SK-N-SH (cell line): ENCODE measurements around the gene DNASE1L3. TPM values are rescaled to one million over a fixed set of nuclear protein-coding genes. Genes with fewer than 3 reads are reported as not detected.

Experiments
- CTCF ChIA-PET: fragments of 300-600, 350-600 bp; formaldehyde crosslinking; extraction: SDS; loops from one replicate; lab custom pipeline; 2021; lab: Yijun Ruan, JAX
- POLR2A ChIA-PET: fragments of 350-600 bp; sonication (Branson Sonifier 250); formaldehyde crosslinking; extraction: SDS; loops from one replicate; lab custom pipeline; 2020; ENCODE audit warnings: antibody characterized with exemption, inconsistent platforms; lab: Yijun Ruan, JAX
- DNase-seq: peaks from one replicate; pipeline ENCODE4 v3.0.0; 2012
- H2AFZ ChIP-seq: fragments of 200-600 bp; sonication (generic); 2 replicates; pipeline ENCODE4 v1.8.1; 2016; ENCODE audit warnings: antibody characterized with exemption, mild to moderate bottlenecking, low read depth
- H3F3A ChIP-seq: fragments of 200-600 bp; sonication (generic); replicated peaks from 2 replicates; pipeline ENCODE3; 2016; ENCODE audit warnings: antibody characterized with exemption, mild to moderate bottlenecking; ENCODE audit not compliant: insufficient read depth
- H3K27ac ChIP-seq, 2 experiments: fragments of 200-500 bp in 1 of 2; fragments of 200-600 bp in 1 of 2; sonication (Bioruptor generic) in 1 of 2; sonication (generic), shearing (Covaris generic) in 1 of 2; 2 replicates each; pipeline versions ENCODE4 v1.5.1 to v1.6.1; 2014 to 2016; ENCODE audit warnings: low read depth in 2 of 2, inconsistent platforms in 1 of 2, low read length in 1 of 2, mild to moderate bottlenecking in 1 of 2, mixed read lengths in 1 of 2
- H3K27me3 ChIP-seq: fragments of 200-600 bp; sonication (generic), shearing (Covaris generic); 2 replicates; pipeline ENCODE4 v1.6.1; 2016; ENCODE audit warnings: mixed run types; ENCODE audit not compliant: insufficient read depth
- H3K36me3 ChIP-seq, 2 experiments: fragments of 200-500 bp in 1 of 2; fragments of 200-600 bp in 1 of 2; sonication (Bioruptor generic) in 1 of 2; sonication (generic) in 1 of 2; replicated peaks in 1 of 2; 2 replicates each; pipeline versions ENCODE3 to v1.5.1; 2014 to 2016; ENCODE audit warnings: low read length in 1 of 2, mild to moderate bottlenecking in 1 of 2; ENCODE audit not compliant: insufficient read depth in 2 of 2, control insufficient read depth in 1 of 2
- H3K4me1 ChIP-seq, 2 experiments: fragments of 200-500 bp in 1 of 2; fragments of 200-600 bp in 1 of 2; sonication (Bioruptor generic) in 1 of 2; sonication (generic), shearing (Covaris generic) in 1 of 2; 2 replicates each; pipeline versions ENCODE4 v1.5.1 to v1.6.1; 2014 to 2016; ENCODE audit warnings: low read depth in 1 of 2, low read length in 1 of 2, mixed run types in 1 of 2; ENCODE audit not compliant: insufficient read depth in 2 of 2, control insufficient read depth in 1 of 2
- H3K4me2 ChIP-seq: fragments of 200-600 bp; sonication (generic), shearing (Covaris generic); 2 replicates; pipeline ENCODE4 v1.6.1; 2017; ENCODE audit warnings: mixed run types
- H3K4me3 ChIP-seq, 2 experiments: fragments of 200-500 bp in 1 of 2; fragments of 200-600 bp in 1 of 2; sonication (Bioruptor generic) in 1 of 2; sonication (generic), shearing (Covaris generic) in 1 of 2; 2 replicates each; pipeline versions ENCODE4 v1.5.1 to v1.8.1; 2014 to 2016; ENCODE audit warnings: low read depth in 2 of 2, inconsistent platforms in 1 of 2, low read length in 1 of 2, mild to moderate bottlenecking in 1 of 2, mixed read lengths in 1 of 2, moderate library complexity in 1 of 2
- H3K79me2 ChIP-seq: fragments of 200-600 bp; sonication (generic); 2 replicates; pipeline ENCODE4 v1.8.1; 2017; ENCODE audit warnings: mild to moderate bottlenecking; ENCODE audit not compliant: insufficient read depth
- H3K9ac ChIP-seq: fragments of 200-600 bp; sonication (generic); 2 replicates; pipeline ENCODE4 v1.6.1; 2017; ENCODE audit warnings: mixed run types
- H3K9me2 ChIP-seq: fragments of 200-600 bp; sonication (generic); 2 replicates; pipeline ENCODE4 v1.6.1; 2017; ENCODE audit warnings: mixed run types
- H3K9me3 ChIP-seq: fragments of 200-600 bp; sonication (generic); 2 replicates; pipeline ENCODE4 v1.6.1; 2017; ENCODE audit warnings: mixed run types, mild to moderate bottlenecking, moderate library complexity
- H4K20me1 ChIP-seq: fragments of 200-600 bp; sonication (generic); 2 replicates; pipeline ENCODE4 v1.6.1; 2017; ENCODE audit warnings: mild to moderate bottlenecking, mixed run types; ENCODE audit not compliant: insufficient read depth
- CTCF ChIP-seq: fragments of 200-600 bp; sonication (generic); IDR thresholded peaks from 2 replicates; pipeline ENCODE4 v1.6.1; 2017; ENCODE audit warnings: antibody characterized with exemption, mild to moderate bottlenecking, moderate library complexity
- ELF1 ChIP-seq: IDR thresholded peaks from 2 replicates; pipeline ENCODE4 v1.4.0; 2012
- EZH2phosphoT487 ChIP-seq: fragments of 200-600 bp; sonication (generic); IDR thresholded peaks from 2 replicates; pipeline ENCODE4 v1.6.1; 2017; ENCODE audit warnings: low read depth, mixed run types, mild to moderate bottlenecking, antibody characterized with exemption, moderate library complexity, borderline replicate concordance
- FOSL2 ChIP-seq: IDR thresholded peaks from 2 replicates; pipeline ENCODE4 v1.4.0; 2012; ENCODE audit warnings: low read depth, mild to moderate bottlenecking, moderate library complexity, borderline replicate concordance
- FOXJ3 ChIP-seq: sonication (generic); formaldehyde crosslinking; IDR thresholded peaks from 2 replicates; pipeline ENCODE4 v1.5.1; 2020; ENCODE audit warnings: mild to moderate bottlenecking, missing genetic modification reagents
- FOXM1 ChIP-seq: IDR thresholded peaks from 2 replicates; pipeline ENCODE4 v1.4.0; 2012; ENCODE audit warnings: low read depth, mild to moderate bottlenecking
- GABPA ChIP-seq: IDR thresholded peaks from 2 replicates; pipeline ENCODE4 v1.4.0; 2012; ENCODE audit warnings: low read depth, mild to moderate bottlenecking
- IRF3 ChIP-seq: fragments of 150-350 bp; IDR thresholded peaks from 2 replicates; pipeline ENCODE4 v1.6.1; 2016; ENCODE audit warnings: mild to moderate bottlenecking, low read depth, low read length
- JUND ChIP-seq: IDR thresholded peaks from 2 replicates; pipeline ENCODE4 v1.4.0; 2012
- MAX ChIP-seq: IDR thresholded peaks from 2 replicates; pipeline ENCODE4 v1.4.0; 2012; ENCODE audit warnings: low read depth
- NRF1 ChIP-seq: IDR thresholded peaks from 2 replicates; pipeline ENCODE4 v1.6.1; 2012; ENCODE audit warnings: low read depth, mild to moderate bottlenecking, low read length
- PBX3 ChIP-seq: IDR thresholded peaks from 2 replicates; pipeline ENCODE4; 2012
- RCOR1 ChIP-seq: fragments of 150-350 bp; IDR thresholded peaks from 2 replicates; pipeline ENCODE4 v1.6.1; 2017; ENCODE audit warnings: antibody characterized with exemption, low read length
- REST ChIP-seq: IDR thresholded peaks from 2 replicates; pipeline ENCODE4 v1.6.1; 2012; ENCODE audit warnings: mild to moderate bottlenecking, low read depth, low read length, moderate library complexity
- RFX5 ChIP-seq: IDR thresholded peaks from 2 replicates; pipeline ENCODE4 v1.6.1; 2012; ENCODE audit warnings: mild to moderate bottlenecking, improper control_type of control experiment, low read length
- SMC3 ChIP-seq: IDR thresholded peaks from 2 replicates; pipeline ENCODE4 v1.6.1; 2012; ENCODE audit warnings: low read depth, low read length, improper control_type of control experiment
- TAF1 ChIP-seq: IDR thresholded peaks from 2 replicates; pipeline ENCODE4 v1.6.1; 2012; ENCODE audit warnings: low read depth, mild to moderate bottlenecking, low read length, moderate library complexity, borderline replicate concordance
- USF2 ChIP-seq: fragments of 150-350 bp; IDR thresholded peaks from 2 replicates; pipeline ENCODE4 v1.6.1; 2017; ENCODE audit warnings: antibody characterized with exemption, low read length, low read depth, borderline replicate concordance
- whole genome bisulfite sequencing: methylation state at CpG from one replicate; pipeline ENCODE4 v1.1.6; 2017; ENCODE audit warnings: low lambda C conversion rate; 5-methylcytosine and 5-hydroxymethylcytosine counted together
- polyA plus RNA-seq, 3 experiments: library from polyadenylated mRNA; depleted of rRNA; stranded (reverse); fragments of >200 nt; gene quantifications; 2 replicates each; pipeline ENCODE4 v1.2.3, GENCODE V29; 2012

Gene DNASE1L3
- polyA plus RNA-seq, 1 of the 3 experiments (the other 2 are of a cell fraction), result not detected

GRCh38 chr3:58183221-58183620, 27.6 kb downstream of the DNASE1L3 start:
- POLR2A ChIA-PET, result interaction anchor here (0.7 kb wide), 1 partner anchor 273 kb away, joined by 4 read pairs; no protein-coding TSS in a partner anchor
- Histone ChIP-seq H3K4me3 (no peak overlapping the region), H3K4me1 (peaks cover 0 to under 1% of the 10 kb centered on the region in 2 experiments; a peak in 1 of 4 replicates), H3F3A (no peaks in the 10 kb centered on the region), H3K79me2 (no peaks in the 10 kb centered on the region), H2AFZ (no peak overlapping the region), H3K9me2 (no peaks in the 10 kb centered on the region), H3K36me3 (no peaks in the 10 kb centered on the region), H3K27ac (no peak overlapping the region), H3K4me2 (no peak overlapping the region), H3K9ac (no peak overlapping the region), H4K20me1 (no peaks in the 10 kb centered on the region), H3K9me3 (no peaks in the 10 kb centered on the region), H3K27me3 (no peaks in the 10 kb centered on the region)
- TF ChIP-seq TAF1 (no peak), IRF3 (no peak)
- 100% methylated on average over 1 of the region's 1 CpG for WGBS
- no peak for DNase-seq
- CTCF ChIA-PET, result interaction anchor here (0.7 to 2.9 kb wide), 5 partner anchors 10 to 123 kb away, joined by 3 to 18 read pairs (median 4); partner anchors contain the start of genes HTD2 and RPP14

GRCh38 chr3:58180940-58181587, 29.7 kb downstream of the DNASE1L3 start:
- Histone ChIP-seq H3K27ac (no peak overlapping the region), H3K27me3 (no peaks in the 10 kb centered on the region), H4K20me1 (no peaks in the 10 kb centered on the region), H3K79me2 (no peaks in the 10 kb centered on the region), H3K36me3 (no peaks in the 10 kb centered on the region), H3K4me2 (no peak overlapping the region), H2AFZ (no peak overlapping the region), H3K9ac (no peak overlapping the region), H3K4me1 (peaks cover 0 to 4% of the 10 kb centered on the region in 2 experiments; a peak in 1 of 4 replicates), H3K4me3 (no peak overlapping the region), H3K9me3 (no peaks in the 10 kb centered on the region), H3K9me2 (no peaks in the 10 kb centered on the region), H3F3A (no peaks in the 10 kb centered on the region)
- CTCF ChIA-PET, result interaction anchor here (4.4 to 6.5 kb wide), 4 partner anchors 14 to 126 kb away, joined by 48 to 68 read pairs (median 62); partner anchors contain the start of genes HTD2 and RPP14
- POLR2A ChIA-PET, result no interaction called here
- WGBS, result 92% methylated on average over 1 of the region's 1 CpG
- no peak for DNase-seq
- TF ChIP-seq SMC3, result no peak
- no peak for TF ChIP-seq FOSL2
- TF ChIP-seq TAF1, result no peak
- no peak for TF ChIP-seq JUND
- TF ChIP-seq PBX3, result no peak
- TF ChIP-seq CTCF, result no peak
- no peak for TF ChIP-seq REST
- no peak for TF ChIP-seq FOXM1
- TF ChIP-seq ELF1, result no peak
- no peak for TF ChIP-seq RFX5
- TF ChIP-seq EZH2phosphoT487, result no peak
- TF ChIP-seq GABPA, result no peak
- TF ChIP-seq MAX, result no peak
- TF ChIP-seq RCOR1, result no peak
- TF ChIP-seq FOXJ3, result no peak
- no peak for TF ChIP-seq USF2
- TF ChIP-seq NRF1, result no peak
